Measurements from ENCODE around the gene NAT14. TPM values are rescaled to one million over a fixed set of nuclear protein-coding genes. Genes with fewer than 3 reads are reported as not detected.

The NAT14 gene
- total and polyA plus RNA-seq, 2 of the 8 experiments (the other 6 are each of a cell fraction or from before 2014, with no cell fraction given): 47.1 to 71.2 TPM

- TF ChIP-seq CTBP2 (IDR thresholded peaks at IDR 0.05; ENCODE audit: borderline replicate concordance, insufficient read depth, insufficient read length, low read length): no peak
- TF ChIP-seq RAD21 (IDR thresholded peaks at IDR 0.05 in 1 of 2, conservative IDR thresholded peaks at IDR 0.05 in 1 of 2; ENCODE audit: low read depth in 2 of 2, low read length in 2 of 2): no peak
- TF ChIP-seq FOSL1 (IDR thresholded peaks at IDR 0.05; ENCODE audit: insufficient read depth, low read depth, low read length): no peak
- peak; percentile 67 for TF ChIP-seq ASH2L (IDR thresholded peaks at IDR 0.05; ENCODE audit: low read length)
- peak; percentile 36 to 74; a peak in 1 of 4 replicates for TF ChIP-seq SIN3A (conservative IDR thresholded peaks at IDR 0.05 in 1 of 2, IDR thresholded peaks at IDR 0.05 in 1 of 2; ENCODE audit: low read depth in 1 of 2, low read length in 2 of 2)
- TF ChIP-seq MAFK (IDR thresholded peaks at IDR 0.05; ENCODE audit: low read depth, low read length): no peak
- no peak for TF ChIP-seq RFX5 (IDR thresholded peaks at IDR 0.05; ENCODE audit: borderline replicate concordance, low read depth, low read length)
- no peak for TF ChIP-seq TCF12 (IDR thresholded peaks at IDR 0.05; ENCODE audit: low read depth, low read length)
- TF ChIP-seq RBBP5 (IDR thresholded peaks at IDR 0.05; ENCODE audit: borderline replicate concordance, low read depth, low read length): no peak
- 0 out of 4 replicates have a peak, but pooled peaks of 1 of the 2 experiments have one; percentile 85 for TF ChIP-seq HDAC2 (IDR thresholded peaks at IDR 0.05; ENCODE audit: borderline replicate concordance in 1 of 2, low read depth in 2 of 2, low read length in 2 of 2)
- no peak for TF ChIP-seq EZH2 (IDR thresholded peaks at IDR 0.05; ENCODE audit: low read depth, low read length, severe bottlenecking)
- no peak for TF ChIP-seq CHD1 (IDR thresholded peaks at IDR 0.05; ENCODE audit: low read depth, low read length)
- no peak for TF ChIP-seq SUZ12 (IDR thresholded peaks at IDR 0.05; ENCODE audit: low read length)
- TF ChIP-seq SIX5 (IDR thresholded peaks at IDR 0.05; ENCODE audit: low read depth, low read length): peak; percentile 73
- TF ChIP-seq CTCF (IDR thresholded peaks at IDR 0.05; ENCODE audit: control extremely low read depth in 1 of 3, insufficient read depth in 1 of 3, low read depth in 1 of 3, low read length in 3 of 3): no peak
- peak; percentile 56 for TF ChIP-seq POLR2AphosphoS5 (IDR thresholded peaks at IDR 0.05; ENCODE audit: low read depth, low read length)
- peak; percentile 100 for TF ChIP-seq MAX (IDR thresholded peaks at IDR 0.05)
- TF ChIP-seq HDAC6 (IDR thresholded peaks at IDR 0.05; ENCODE audit: low read depth, low read length): no peak
- peak; percentile 45; the same call in 1 of the 2 replicates for TF ChIP-seq GTF2F1 (IDR thresholded peaks at IDR 0.05; ENCODE audit: borderline replicate concordance, low read depth, low read length)
- no peak for TF ChIP-seq TBP (IDR thresholded peaks at IDR 0.05; ENCODE audit: low read depth, low read length)
- no peak for TF ChIP-seq RXRA (IDR thresholded peaks at IDR 0.05; ENCODE audit: insufficient read depth, low read depth, low read length)
Measured at GRCh38 chr19:55476100-55476775, 8.8 kb upstream of the NAT14 start, which contains the start of gene ZNF628 (continued).
